SU-DHL-6 (cell line): ENCODE data around the gene FOXI3.

Source experiments
- H2AFZ ChIP-seq: fragments of 200-600 bp; sonication (generic); 2 replicates; pipeline ENCODE4 v1.6.1; 2014; ENCODE audit warnings: low read depth, mild to moderate bottlenecking, moderate library complexity, mixed read lengths, antibody characterized with exemption, low read length; ENCODE audit not compliant: severe bottlenecking
- H3F3A ChIP-seq: fragments of 200-600 bp; shearing (Covaris generic); 2 replicates; pipeline ENCODE4 v1.6.0; 2016; ENCODE audit warnings: antibody characterized with exemption, mild to moderate bottlenecking; ENCODE audit not compliant: insufficient read depth
- H3K27ac ChIP-seq: fragments of 200-600 bp; sonication (generic); 2 replicates; pipeline ENCODE4 v1.5.1; 2016; ENCODE audit warnings: low read depth, mild to moderate bottlenecking, low read length, moderate library complexity, mixed read lengths
- H3K27me3 ChIP-seq: fragments of 200-600 bp; sonication (generic), shearing (Covaris generic); 2 replicates; pipeline ENCODE4 v1.6.0; 2014; ENCODE audit warnings: mild to moderate bottlenecking, low read length
- H3K36me3 ChIP-seq: fragments of 200-600 bp; sonication (generic); 2 replicates; pipeline ENCODE4 v1.6.1; 2014; ENCODE audit warnings: mild to moderate bottlenecking, low read length, mixed read lengths
- H3K4me2 ChIP-seq: fragments of 300-600, 200-600 bp; shearing (Covaris generic), sonication (generic); 2 replicates; pipeline ENCODE4 v1.6.0; 2014; ENCODE audit warnings: low read length, low read depth, mild to moderate bottlenecking; ENCODE audit not compliant: poor library complexity, severe bottlenecking
- H3K4me3 ChIP-seq: fragments of 200-600 bp; sonication (generic); 2 replicates; pipeline ENCODE4 v1.5.1; 2014; ENCODE audit warnings: antibody characterized with exemption, low read length, mild to moderate bottlenecking, mixed read lengths; ENCODE audit not compliant: insufficient read depth, poor library complexity, severe bottlenecking
- H3K79me2 ChIP-seq: fragments of 200-600 bp; sonication (generic); 2 replicates; pipeline ENCODE4 v1.6.1; 2014; ENCODE audit warnings: mild to moderate bottlenecking, low read length, moderate library complexity; ENCODE audit not compliant: insufficient read depth
- H3K9ac ChIP-seq: fragments of 200-600 bp; sonication (generic); 2 replicates; pipeline ENCODE4 v1.7.0; 2014; ENCODE audit warnings: mild to moderate bottlenecking, low read length
- H3K9me2 ChIP-seq: fragments of 200-600 bp; sonication (generic); replicated peaks from 2 replicates; pipeline ENCODE4 v1.6.1; 2014; ENCODE audit warnings: low read length; ENCODE audit not compliant: insufficient read depth
- H3K9me3 ChIP-seq: fragments of 200-600 bp; sonication (generic); 2 replicates; pipeline ENCODE4 v1.6.1; 2014; ENCODE audit warnings: low read length, mixed read lengths; ENCODE audit not compliant: insufficient read depth
- H4K20me1 ChIP-seq: fragments of 200-600 bp; sonication (generic); 2 replicates; pipeline ENCODE4 v1.6.1; 2014; ENCODE audit warnings: low read depth, mild to moderate bottlenecking, antibody characterized with exemption, low read length, moderate library complexity, mixed read lengths
- CTCF ChIP-seq: fragments of 200-600 bp; sonication (generic); IDR thresholded peaks from one replicate; pipeline ENCODE4 v1.5.1; 2017; ENCODE audit warnings: antibody characterized with exemption, mild to moderate bottlenecking, low read length, moderate library complexity; ENCODE audit not compliant: insufficient read depth, poor library complexity, severe bottlenecking
- EZH2phosphoT487 ChIP-seq: fragments of 200-600 bp; sonication (generic), shearing (Covaris generic); conservative IDR thresholded peaks from 2 replicates; pipeline ENCODE4 v1.6.1; 2018; ENCODE audit warnings: mild to moderate bottlenecking, antibody characterized with exemption, low read length, moderate library complexity, mixed read lengths

The FOXI3 gene

GRCh38 chr2:88469202-88470114 lies 17.0 kb upstream of the FOXI3 start:
- Histone ChIP-seq H3K79me2 (no peaks in the 10 kb centered on the region), H4K20me1 (no peaks in the 10 kb centered on the region), H3K4me3 (no peak overlapping the region), H3K9ac (no peak overlapping the region), H3F3A (no peaks in the 10 kb centered on the region), H3K27ac (no peak overlapping the region), H3K27me3 (no peaks in the 10 kb centered on the region), H3K9me3 (no peaks in the 10 kb centered on the region), H3K4me2 (no peak overlapping the region), H2AFZ (no peak overlapping the region), H3K36me3 (no peaks in the 10 kb centered on the region), H3K9me2 (no peaks in the 10 kb centered on the region)
- TF ChIP-seq CTCF (no peak), EZH2phosphoT487 (no peak)

- Histone ChIP-seq H3K27ac (no peak overlapping the region), H3F3A (no peaks in the 10 kb centered on the region), H3K4me3 (no peak overlapping the region), H3K9me3 (no peaks in the 10 kb centered on the region), H3K4me2 (no peak overlapping the region), H4K20me1 (no peaks in the 10 kb centered on the region), H3K27me3 (no peaks in the 10 kb centered on the region), H3K36me3 (no peaks in the 10 kb centered on the region), H3K9me2 (no peaks in the 10 kb centered on the region), H3K9ac (no peak overlapping the region), H3K79me2 (no peaks in the 10 kb centered on the region), H2AFZ (no peak overlapping the region)
- TF ChIP-seq CTCF, result no peak
- no peak for TF ChIP-seq EZH2phosphoT487
Measured at GRCh38 chr2:88464153-88464552, 11.7 kb upstream of the FOXI3 start.

- TF ChIP-seq EZH2phosphoT487 (no peak), CTCF (no peak)
- Histone ChIP-seq H3K27ac (no peak overlapping the region), H3K27me3 (no peaks in the 10 kb centered on the region)
Measured at GRCh38 chr2:88458633-88459032, 6.1 kb upstream of the FOXI3 start.

More at GRCh38 chr2:88458633-88459032, 6.1 kb upstream of the FOXI3 start:
- no peaks in the 10 kb centered on the region for H3K9me3 ChIP-seq
- no peaks in the 10 kb centered on the region for H3K79me2 ChIP-seq
- no peaks in the 10 kb centered on the region for H4K20me1 ChIP-seq
- no peaks in the 10 kb centered on the region for H3K36me3 ChIP-seq
- no peaks in the 10 kb centered on the region for H3F3A ChIP-seq
- H3K4me2 ChIP-seq, result no peak overlapping the region
- no peaks in the 10 kb centered on the region for H3K9me2 ChIP-seq
- H2AFZ ChIP-seq, result no peak overlapping the region
- no peak overlapping the region for H3K4me3 ChIP-seq
- no peak overlapping the region for H3K9ac ChIP-seq
